ENCODE results near the gene RDH13.
"Not testable (repeated sequence)": the region's sequence is repeated elsewhere in the genome, so short reads cannot be mapped to it uniquely, and the experiment has no call there.

RDH13 gene

GRCh38 chr19:55062735-55063491 lies at the start of gene RDH13:
TSS of gene RDH13 (minus strand) at chr19:55063148. CDS start at chr19:55063032, 116 bp downstream.
- H3K4me3 ChIP-seq (ENCODE audit: low read depth, low read length): peak within 1 kb of the TSS; percentile 96
- no peak for TF ChIP-seq CTCF (IDR thresholded peaks at IDR 0.05; ENCODE audit: low read depth, low read length, missing control alignments)
- DNase-seq (ENCODE audit: low read depth): peak; percentile 90

- no peak for DNase-seq (ENCODE audit: low read depth)
- H3K4me3 ChIP-seq (ENCODE audit: low read depth, low read length): no peak overlapping the region
- no peak for TF ChIP-seq CTCF (IDR thresholded peaks at IDR 0.05; ENCODE audit: low read depth, low read length, missing control alignments)
Measured at GRCh38 chr19:55112246-55112776, 49.4 kb upstream of the RDH13 start.

- DNase-seq (ENCODE audit: low read depth): no peak
- TF ChIP-seq CTCF (IDR thresholded peaks at IDR 0.05; ENCODE audit: low read depth, low read length, missing control alignments): no peak
- H3K4me3 ChIP-seq (ENCODE audit: low read depth, low read length): no peak overlapping the region
Measured at GRCh38 chr19:55111238-55111831, 48.4 kb upstream of the RDH13 start.

GRCh38 chr19:55109527-55110291 lies 46.8 kb upstream of the RDH13 start:
- no peak overlapping the region for H3K4me3 ChIP-seq (ENCODE audit: low read depth, low read length)
- no peak for TF ChIP-seq CTCF (IDR thresholded peaks at IDR 0.05; ENCODE audit: low read depth, low read length, missing control alignments)
- DNase-seq (ENCODE audit: low read depth): no peak

- DNase-seq (ENCODE audit: low read depth); H3K4me3 ChIP-seq (ENCODE audit: low read depth, low read length): not testable (repeated sequence)
Measured at GRCh38 chr19:55107252-55107651, 44.3 kb upstream of the RDH13 start.

GRCh38 chr19:55106591-55106990 lies 43.6 kb upstream of the RDH13 start:
- H3K4me3 ChIP-seq (ENCODE audit: low read depth, low read length): no peak overlapping the region
- DNase-seq (ENCODE audit: low read depth): no peak
- TF ChIP-seq CTCF (IDR thresholded peaks at IDR 0.05; ENCODE audit: low read depth, low read length, missing control alignments): no peak

- H3K4me3 ChIP-seq (ENCODE audit: low read depth, low read length): no peak overlapping the region
- no peak for DNase-seq (ENCODE audit: low read depth)
- TF ChIP-seq CTCF (IDR thresholded peaks at IDR 0.05; ENCODE audit: low read depth, low read length, missing control alignments): no peak
Measured at GRCh38 chr19:55105237-55105636, 42.3 kb upstream of the RDH13 start.

All from GM12864 (cell line).